GM23338 (cell line): ENCODE measurements around the gene CXorf65. TPM values are rescaled to one million over a fixed set of nuclear protein-coding genes. Genes with fewer than 3 reads are reported as not detected.

Experiments used
- ATAC-seq: fragments of 200-7000 bp; cut with Tn5 transposase; 3 replicates; pipeline ENCODE4 v1.9.1; 2020
- DNase-seq: peaks from one replicate; pipeline ENCODE4 v3.0.0-alpha.2; 2015; ENCODE audit warnings: low spot score
- H2AFZ ChIP-seq: fragments of 200-600 bp; sonication (generic); 2 replicates; pipeline ENCODE4 v1.8.0; 2016; ENCODE audit warnings: antibody characterized with exemption, mild to moderate bottlenecking, moderate library complexity
- H3F3A ChIP-seq: fragments of 200-600 bp; sonication (generic); replicated peaks from 2 replicates; pipeline ENCODE4 v1.8.0; 2017; ENCODE audit warnings: antibody characterized with exemption, mixed run types, low read depth
- H3K27ac ChIP-seq: fragments of 200-600 bp; sonication (generic); 2 replicates; pipeline ENCODE4 v1.6.1; 2016; ENCODE audit warnings: low read depth
- H3K27me3 ChIP-seq: fragments of 200-600 bp; sonication (generic); 2 replicates; pipeline ENCODE4 v1.8.0; 2016; ENCODE audit warnings: mild to moderate bottlenecking, mixed run types, moderate library complexity; ENCODE audit not compliant: insufficient read depth
- H3K36me3 ChIP-seq: fragments of 200-600 bp; sonication (generic); 2 replicates; pipeline ENCODE4 v1.8.0; 2016; ENCODE audit warnings: mild to moderate bottlenecking; ENCODE audit not compliant: insufficient read depth
- H3K4me1 ChIP-seq: fragments of 200-600 bp; sonication (generic); 2 replicates; pipeline ENCODE4 v1.8.0; 2016; ENCODE audit warnings: mild to moderate bottlenecking, moderate library complexity; ENCODE audit not compliant: insufficient read depth
- H3K4me2 ChIP-seq: fragments of 200-600 bp; sonication (generic); 2 replicates; pipeline ENCODE4 v1.7.1; 2017; ENCODE audit warnings: mixed run types
- H3K4me3 ChIP-seq: fragments of 200-600 bp; sonication (generic); 2 replicates; pipeline ENCODE4 v1.6.1; 2016; ENCODE audit warnings: mixed run types
- H3K79me2 ChIP-seq: fragments of 200-600 bp; sonication (generic); replicated peaks from 2 replicates; pipeline ENCODE4 v1.8.0; 2017; ENCODE audit warnings: mild to moderate bottlenecking; ENCODE audit not compliant: insufficient read depth
- H3K9me2 ChIP-seq: fragments of 200-600 bp; sonication (generic); 2 replicates; pipeline ENCODE4 v1.8.0; 2017; ENCODE audit not compliant: insufficient read depth
- H4K20me1 ChIP-seq: fragments of 200-600 bp; sonication (generic); replicated peaks from 2 replicates; pipeline ENCODE4 v1.8.0; 2017; ENCODE audit warnings: mild to moderate bottlenecking; ENCODE audit not compliant: insufficient read depth
- H3K27ac Mint-ChIP-seq: 2 replicates; pipeline ENCODE4 v1.8.0; 2020; ENCODE audit warnings: inconsistent platforms, mild to moderate bottlenecking, moderate library complexity, mixed read lengths
- H3K27me3 Mint-ChIP-seq: 3 replicates; pipeline ENCODE4 v1.8.0; 2022; ENCODE audit warnings: low read depth, mild to moderate bottlenecking, moderate library complexity, mixed read lengths, inconsistent platforms; ENCODE audit not compliant: insufficient read depth, poor library complexity
- H3K36me3 Mint-ChIP-seq: 3 replicates; pipeline ENCODE4 v1.8.0; 2021; ENCODE audit warnings: low read depth, mild to moderate bottlenecking, inconsistent platforms, moderate library complexity, mixed read lengths
- H3K4me1 Mint-ChIP-seq: 3 replicates; pipeline ENCODE4 v1.8.0; 2020; ENCODE audit warnings: mild to moderate bottlenecking, inconsistent platforms, mixed read lengths
- H3K4me3 Mint-ChIP-seq: 3 replicates; pipeline ENCODE4 v1.8.0; 2021; ENCODE audit warnings: moderate library complexity, mild to moderate bottlenecking, inconsistent platforms, mixed read lengths
- H3K9me3 Mint-ChIP-seq: 3 replicates; pipeline ENCODE4 v1.8.0; 2020; ENCODE audit warnings: moderate library complexity, mild to moderate bottlenecking, inconsistent platforms, mixed read lengths
- CREB1 ChIP-seq: fragments of 250-450 bp; sonication (Bioruptor Pico); IDR thresholded peaks from 2 replicates; pipeline ENCODE4 v1.5.0; 2020; ENCODE audit warnings: low read depth, mild to moderate bottlenecking, moderate library complexity
- CTCF ChIP-seq, 2 experiments: fragments of 200-600 bp in 1 of 2; sonication (generic) in 1 of 2; conservative IDR thresholded peaks; 2 replicates each; pipeline versions ENCODE4 v1.5.1 to v1.6.1; 2016 to 2017; ENCODE audit warnings: antibody characterized with exemption in 2 of 2, low read depth in 2 of 2, mild to moderate bottlenecking in 2 of 2, moderate library complexity in 1 of 2
- EZH2phosphoT487 ChIP-seq: fragments of 200-600 bp; sonication (generic); IDR thresholded peaks from one replicate; pipeline ENCODE4 v1.8.1; 2018; ENCODE audit warnings: antibody characterized with exemption; ENCODE audit not compliant: unreplicated experiment
- NANOG ChIP-seq: IDR thresholded peaks from 2 replicates; pipeline ENCODE4 v1.6.1; 2016; ENCODE audit warnings: antibody characterized with exemption, borderline replicate concordance
- REST ChIP-seq: IDR thresholded peaks from one replicate; pipeline ENCODE4 v1.6.1; 2018; ENCODE audit warnings: antibody characterized with exemption; ENCODE audit not compliant: unreplicated experiment
- ZNF331 ChIP-seq: fragments of 250-450 bp; sonication (Bioruptor Pico); IDR thresholded peaks from 2 replicates; pipeline ENCODE4 v1.5.0; 2020; ENCODE audit warnings: low read depth, mild to moderate bottlenecking, moderate library complexity
- ZNF462 ChIP-seq: fragments of 250-450 bp; sonication (Bioruptor Pico); IDR thresholded peaks from 2 replicates; pipeline ENCODE4 v1.5.0; 2020; ENCODE audit warnings: mild to moderate bottlenecking, moderate library complexity
- polyA plus RNA-seq: library from polyadenylated mRNA; unstranded; fragments of >200 nt; fragmentation: Nextera tagmentation; extraction: Ambion mirVana; gene quantifications from 2 replicates; pipeline ENCODE4 v1.2.1, GENCODE V29; 2016
- total RNA-seq: library from RNA; depleted of rRNA; stranded (reverse); fragments of >200 nt; shearing (Covaris generic); gene quantifications from 2 replicates; pipeline ENCODE4 v1.2.3, GENCODE V29; 2014

Gene CXorf65
- total and polyA plus RNA-seq, 2 experiments from 2014 or later = 0.79 TPM; not detected in 1

- H3K4me1 Mint-ChIP-seq = peaks cover 50% of the 10 kb centered on the region
- peak overlapping the region; percentile 47 for H3K4me3 ChIP-seq
- H3K36me3 Mint-ChIP-seq = peaks cover 10% of the 10 kb centered on the region; the same call in 1 of the 3 replicates
- no peak overlapping the region for H2AFZ ChIP-seq
- H3K4me2 ChIP-seq = peak overlapping the region; percentile 68
- H3K79me2 ChIP-seq = peaks cover 18% of the 10 kb centered on the region
- H3K9me3 Mint-ChIP-seq = no peaks in the 10 kb centered on the region
- peaks cover 6% of the 10 kb centered on the region for H3K27me3 Mint-ChIP-seq
- H3K4me3 Mint-ChIP-seq = peak overlapping the region; percentile 43
- H3K9me2 ChIP-seq = no peaks in the 10 kb centered on the region
- H3K36me3 ChIP-seq = no peaks in the 10 kb centered on the region
- ATAC-seq = no peak; the same call in 2 of the 3 replicates
- no peak overlapping the region for H3K27ac Mint-ChIP-seq
- TF ChIP-seq NANOG (no peak), CTCF (conservative IDR thresholded peaks at IDR 0.05; ENCODE audit: low read depth in 2 of 2) (peak in 1 of 2 experiments; percentile 30; a peak in 2 of 4 replicates)
- DNase-seq = no peak
- peaks cover 5% of the 10 kb centered on the region; the same call in 1 of the 2 replicates for H3F3A ChIP-seq
- H4K20me1 ChIP-seq = no peaks in the 10 kb centered on the region
- H3K27ac ChIP-seq = peak overlapping the region; percentile 89
- H3K27me3 ChIP-seq = peaks cover 4% of the 10 kb centered on the region; the same call in 1 of the 2 replicates
- H3K4me1 ChIP-seq = peaks cover 57% of the 10 kb centered on the region
Measured at GRCh38 chrX:71100581-71101505, 5.7 kb downstream of the CXorf65 start.

- H3K36me3 ChIP-seq = no peaks in the 10 kb centered on the region
- H3K27ac ChIP-seq = peak overlapping the region; percentile 90
- H3K27ac Mint-ChIP-seq = no peak overlapping the region
- peak overlapping the region; percentile 84 for H3K4me2 ChIP-seq
- H3K4me3 Mint-ChIP-seq = peak overlapping the region; percentile 66
- DNase-seq = peak; percentile 85
- H3K9me2 ChIP-seq = no peaks in the 10 kb centered on the region
- peaks cover 4% of the 10 kb centered on the region; the same call in 1 of the 2 replicates for H3K27me3 ChIP-seq
- ATAC-seq = peak; percentile 23
- peaks cover 5% of the 10 kb centered on the region for H3K27me3 Mint-ChIP-seq
- H3K4me1 ChIP-seq = peaks cover 54% of the 10 kb centered on the region
- peaks cover 5% of the 10 kb centered on the region; the same call in 1 of the 2 replicates for H3F3A ChIP-seq
- peaks cover 50% of the 10 kb centered on the region for H3K4me1 Mint-ChIP-seq
- no peaks in the 10 kb centered on the region; the same call in 2 of the 3 replicates for H3K9me3 Mint-ChIP-seq
- H3K36me3 Mint-ChIP-seq = peaks cover 10% of the 10 kb centered on the region; the same call in 1 of the 3 replicates
- H3K79me2 ChIP-seq = peaks cover 18% of the 10 kb centered on the region
- peak overlapping the region; percentile 78 for H3K4me3 ChIP-seq
- H2AFZ ChIP-seq = no peak overlapping the region
- no peaks in the 10 kb centered on the region for H4K20me1 ChIP-seq
- TF ChIP-seq EZH2phosphoT487 (no peak), REST (no peak), CREB1 (CRISPR knock-in tag) (no peak), ZNF462 (CRISPR knock-in tag) (no peak), ZNF331 (no peak)
Measured at GRCh38 chrX:71099736-71100135, 6.8 kb downstream of the CXorf65 start.
